Activated naive CD4-positive, alpha-beta T cell treated with anti-CD3 and anti-CD28 coated beads for 36 hours (primary cell): ENCODE results near the gene GNPNAT1. TPM values are rescaled to one million over a fixed set of nuclear protein-coding genes. Genes with fewer than 3 reads are reported as not detected.
"Not testable (repeated sequence)": the region's sequence is repeated elsewhere in the genome, so short reads cannot be mapped to it uniquely, and the experiment has no call there.

Experiments used
- CTCF ChIA-PET: fragments of 350-600 bp; sonication (Branson Sonifier 250); formaldehyde crosslinking; loops from one replicate; lab custom pipeline; 2021; ENCODE audit warnings: antibody characterized with exemption; lab: Charles Lee
- DNase-seq: peaks from one replicate; pipeline ENCODE4 v3.0.0-alpha.2; 2020
- H3K27ac Mint-ChIP-seq: one replicate; pipeline ENCODE4 v1.8.0; 2021; ENCODE audit warnings: mild to moderate bottlenecking, mixed read lengths
- H3K27me3 Mint-ChIP-seq: one replicate; pipeline ENCODE4 v1.8.0; 2021; ENCODE audit warnings: low read depth, mixed read lengths
- H3K36me3 Mint-ChIP-seq: one replicate; pipeline ENCODE4 v1.8.0; 2021; ENCODE audit warnings: low read depth, mixed read lengths
- H3K4me1 Mint-ChIP-seq: one replicate; pipeline ENCODE4 v1.8.0; 2021; ENCODE audit warnings: low read depth, mixed read lengths
- H3K4me3 Mint-ChIP-seq: one replicate; pipeline ENCODE4 v1.8.0; 2021; ENCODE audit warnings: mild to moderate bottlenecking, moderate library complexity, mixed read lengths
- H3K9me3 Mint-ChIP-seq: one replicate; pipeline ENCODE4 v1.8.0; 2021; ENCODE audit warnings: mixed read lengths
- intact Hi-C: fragments of 100-400 bp; cut with micrococcal nuclease; formaldehyde crosslinking; loops from one replicate; pipeline ENCODE4 v1.15.1; 2023
- total RNA-seq, 2 experiments: library from RNA; stranded (reverse); gene quantifications; one replicate each; pipeline ENCODE4 v1.2.3, GENCODE V29; 2021

Gene GNPNAT1
- total RNA-seq, 2 experiments from 2014 or later = 26.1 to 26.9 TPM

DNA sequence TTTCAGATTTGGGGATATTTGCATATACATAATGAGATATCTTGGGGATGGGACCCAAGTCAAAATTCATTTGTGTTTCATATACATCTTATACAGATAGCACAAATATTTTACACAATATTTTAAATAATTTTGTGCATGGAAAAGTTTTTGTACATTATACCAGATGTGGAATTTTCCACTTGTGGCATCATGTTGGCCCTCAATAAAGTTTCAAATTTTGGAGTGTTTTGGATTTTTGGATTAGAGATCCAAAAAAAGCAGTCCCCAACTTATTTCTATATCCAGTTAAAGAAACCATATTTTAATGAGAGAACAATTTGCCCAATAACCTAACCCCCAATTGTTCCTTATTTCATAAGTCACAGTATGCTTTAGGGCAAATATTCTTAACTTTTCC is 4.5 kb downstream of the GNPNAT1 start:
- Mint-ChIP-seq H3K27ac (no peak overlapping the region), H3K9me3 (no peaks in the 10 kb centered on the region), H3K36me3 (peaks cover 3% of the 10 kb centered on the region), H3K4me1 (peaks cover 27% of the 10 kb centered on the region), H3K27me3 (no peaks in the 10 kb centered on the region), H3K4me3 (no peak overlapping the region)
- intact Hi-C loops = no loop called here
- no peak for DNase-seq
- CTCF ChIA-PET = interaction anchor here (1.1 kb wide), 1 partner anchor 174 kb away, joined by 3 read pairs; no protein-coding TSS in a partner anchor

- intact Hi-C loops = no loop called here
- Mint-ChIP-seq H3K9me3 (no peaks in the 10 kb centered on the region), H3K4me3 (no peak overlapping the region), H3K4me1 (peaks cover 5% of the 10 kb centered on the region), H3K36me3 (peaks cover 4% of the 10 kb centered on the region), H3K27ac (no peak overlapping the region), H3K27me3 (no peaks in the 10 kb centered on the region)
- DNase-seq = no peak
- CTCF ChIA-PET = no interaction called here
These were observed 8.2 kb downstream of the GNPNAT1 start for GRCh38 chr14:52783206-52783605.

DNA sequence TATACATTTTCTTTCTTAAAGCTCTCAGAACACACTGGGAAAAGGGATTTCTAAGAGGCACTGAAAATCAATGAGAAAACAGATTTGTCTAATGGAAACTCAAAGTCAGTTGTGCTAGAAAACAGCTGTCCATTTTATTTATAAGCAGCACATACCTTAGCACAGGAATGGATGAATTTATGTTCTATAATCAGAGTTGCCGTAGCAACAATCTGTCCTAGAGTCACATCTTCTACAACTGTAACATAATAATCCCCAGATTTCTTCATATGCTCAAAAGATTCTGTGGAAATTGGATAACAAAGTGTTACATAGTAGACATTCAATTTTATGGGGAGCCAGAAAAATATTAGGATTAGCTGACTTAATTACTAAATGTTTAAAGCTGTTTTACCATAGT is 9.8 kb downstream of the GNPNAT1 start:
- Mint-ChIP-seq H3K9me3 (no peaks in the 10 kb centered on the region), H3K27me3 (no peaks in the 10 kb centered on the region), H3K4me1 (no peaks in the 10 kb centered on the region), H3K36me3 (peaks cover 6% of the 10 kb centered on the region), H3K4me3 (no peak overlapping the region), H3K27ac (no peak overlapping the region)
- CTCF ChIA-PET = no interaction called here
- no peak for DNase-seq
- intact Hi-C loops = no loop called here

DNA sequence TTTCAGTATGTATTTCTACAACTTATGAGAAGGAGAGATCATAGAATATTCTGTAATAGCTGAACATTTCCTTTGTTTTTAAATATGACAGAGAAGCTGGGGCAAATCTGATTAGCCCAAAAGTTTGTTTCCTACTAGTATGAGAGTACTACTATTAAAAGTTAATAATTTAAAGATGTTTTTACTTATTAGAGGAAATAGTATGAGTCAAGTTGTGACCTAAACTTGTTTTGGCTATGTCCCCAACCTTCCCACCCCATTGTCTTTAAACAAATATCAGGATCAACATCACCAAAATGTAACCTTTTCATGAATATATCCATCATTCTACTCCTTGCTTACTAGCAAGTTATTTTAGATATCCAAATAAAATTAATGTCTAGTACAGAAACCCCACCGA is 10.5 kb downstream of the GNPNAT1 start:
- CTCF ChIA-PET = interaction anchor here (0.7 kb wide), 1 partner anchor 61 kb away, joined by 3 read pairs; no protein-coding TSS in a partner anchor
- H3K36me3 Mint-ChIP-seq = peaks cover 6% of the 10 kb centered on the region
- H3K27me3 Mint-ChIP-seq = no peaks in the 10 kb centered on the region
- DNase-seq = no peak
- intact Hi-C loops = no loop called here
- no peak overlapping the region for H3K4me3 Mint-ChIP-seq
- no peak overlapping the region for H3K27ac Mint-ChIP-seq
- no peaks in the 10 kb centered on the region for H3K4me1 Mint-ChIP-seq
- H3K9me3 Mint-ChIP-seq = no peaks in the 10 kb centered on the region

DNA sequence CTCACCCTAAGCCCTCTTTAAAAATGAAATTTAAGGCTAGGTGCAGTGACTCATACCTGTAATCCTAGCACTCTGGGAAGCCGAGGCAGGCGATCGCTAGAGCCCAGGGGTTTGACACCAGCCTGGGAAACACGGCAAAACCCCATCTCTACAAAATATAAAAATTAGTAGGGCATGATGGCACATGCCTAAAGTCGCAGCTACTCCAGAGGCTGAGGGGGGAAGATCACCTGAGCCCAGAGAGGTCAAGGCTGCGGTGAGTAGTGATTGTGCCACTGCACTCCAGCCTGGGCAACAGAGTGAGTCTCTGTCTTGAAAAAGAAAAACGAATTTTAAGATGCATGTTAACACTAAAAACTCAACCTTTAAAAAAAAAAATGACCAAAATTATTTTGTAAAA is 12.7 kb downstream of the GNPNAT1 start:
- no peak for DNase-seq
- H3K4me1 Mint-ChIP-seq = no peaks in the 10 kb centered on the region
- no peak overlapping the region for H3K27ac Mint-ChIP-seq
- H3K4me3 Mint-ChIP-seq = no peak overlapping the region
- intact Hi-C loops = no loop called here
- no peaks in the 10 kb centered on the region for H3K27me3 Mint-ChIP-seq
- no peaks in the 10 kb centered on the region for H3K9me3 Mint-ChIP-seq
- H3K36me3 Mint-ChIP-seq = peaks cover 10% of the 10 kb centered on the region
- CTCF ChIA-PET = interaction anchor here (0.6 to 0.7 kb wide), 2 partner anchors 35 to 316 kb away, joined by 3 to 4 read pairs; no protein-coding TSS in a partner anchor

GRCh38 chr14:52776816-52777215 is 14.6 kb downstream of the GNPNAT1 start:
- CTCF ChIA-PET = no interaction called here
- no peaks in the 10 kb centered on the region for H3K4me1 Mint-ChIP-seq
- intact Hi-C loops = no loop called here
- no peak overlapping the region for H3K27ac Mint-ChIP-seq
- H3K36me3 Mint-ChIP-seq = peaks cover 17% of the 10 kb centered on the region
- H3K9me3 Mint-ChIP-seq = no peaks in the 10 kb centered on the region
- no peaks in the 10 kb centered on the region for H3K27me3 Mint-ChIP-seq
- DNase-seq = no peak
- H3K4me3 Mint-ChIP-seq = no peak overlapping the region

DNA sequence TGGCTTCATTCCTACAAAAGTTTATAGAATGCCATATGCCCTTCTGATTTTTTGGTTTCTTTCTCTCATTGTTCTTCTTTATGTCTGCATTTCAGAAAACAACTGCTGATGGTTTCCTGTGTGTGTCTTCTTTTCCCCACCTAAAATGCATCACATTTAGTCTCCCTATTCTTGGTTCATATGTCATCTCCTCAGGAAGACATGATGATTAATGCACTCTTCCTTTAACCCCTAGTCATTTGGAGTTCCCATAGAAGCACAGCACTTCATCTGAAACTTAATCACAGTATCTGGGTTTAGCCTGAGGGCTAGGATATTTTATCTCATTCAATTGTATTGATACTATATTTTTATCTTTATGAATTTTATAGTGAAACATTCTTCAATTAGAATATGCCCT is 21.5 kb downstream of the GNPNAT1 start:
- no peak for DNase-seq
- H3K27ac Mint-ChIP-seq = peak overlapping the region; percentile 59
- no peaks in the 10 kb centered on the region for H3K27me3 Mint-ChIP-seq
- H3K4me1 Mint-ChIP-seq = peaks cover 11% of the 10 kb centered on the region
- no peak overlapping the region for H3K4me3 Mint-ChIP-seq
- H3K36me3 Mint-ChIP-seq = peaks cover 20% of the 10 kb centered on the region
- H3K9me3 Mint-ChIP-seq = no peaks in the 10 kb centered on the region
- intact Hi-C loops = no loop called here
- CTCF ChIA-PET = interaction anchor here (0.6 kb wide), 1 partner anchor 556 kb away, joined by 3 read pairs; no protein-coding TSS in a partner anchor

DNA sequence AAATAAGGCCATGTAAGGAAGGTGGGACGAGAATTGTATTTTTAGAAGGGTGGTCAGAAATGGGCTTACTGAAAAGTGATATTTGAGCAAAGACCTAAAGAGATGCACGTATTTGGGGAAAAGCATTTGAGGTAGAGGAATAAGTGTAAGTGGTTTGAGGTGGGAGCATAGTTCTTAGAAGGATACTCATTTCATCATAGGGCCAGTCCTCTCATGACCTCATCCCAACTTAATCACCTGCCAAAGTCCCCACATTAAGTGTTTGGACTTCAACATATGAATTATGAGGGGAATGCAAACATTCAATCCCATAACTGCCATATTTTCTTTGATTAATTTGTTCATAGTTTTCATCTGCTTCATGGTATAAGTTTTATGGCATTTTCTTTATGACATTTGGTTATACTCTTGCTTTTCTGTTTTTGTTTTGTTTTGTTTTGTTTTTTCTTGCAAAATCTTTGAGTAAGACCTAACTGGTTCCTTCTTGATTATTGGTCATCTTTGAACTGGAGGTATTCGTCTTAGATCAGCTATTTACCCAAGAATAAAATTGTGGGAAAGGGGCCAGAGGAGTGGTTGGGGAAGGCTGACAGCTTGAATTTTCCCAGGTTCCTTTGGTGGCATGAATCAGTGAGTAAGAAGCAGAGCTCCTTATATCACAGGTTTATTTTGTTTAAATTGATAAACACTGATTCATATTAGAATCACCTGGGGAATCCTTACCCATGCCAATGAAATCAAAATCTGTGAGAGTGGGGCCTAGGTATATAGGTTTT is 24.2 kb downstream of the GNPNAT1 start:
- H3K27me3 Mint-ChIP-seq = no peaks in the 10 kb centered on the region
- no peaks in the 10 kb centered on the region for H3K9me3 Mint-ChIP-seq
- intact Hi-C loops = no loop called here
- no peak for DNase-seq
- peaks cover 18% of the 10 kb centered on the region for H3K36me3 Mint-ChIP-seq
- CTCF ChIA-PET = interaction anchor here (0.6 to 0.7 kb wide), 2 partner anchors 241 to 312 kb away, joined by 3 read pairs; no protein-coding TSS in a partner anchor
- H3K27ac Mint-ChIP-seq = no peak overlapping the region
- peaks cover 25% of the 10 kb centered on the region for H3K4me1 Mint-ChIP-seq
- no peak overlapping the region for H3K4me3 Mint-ChIP-seq

DNA sequence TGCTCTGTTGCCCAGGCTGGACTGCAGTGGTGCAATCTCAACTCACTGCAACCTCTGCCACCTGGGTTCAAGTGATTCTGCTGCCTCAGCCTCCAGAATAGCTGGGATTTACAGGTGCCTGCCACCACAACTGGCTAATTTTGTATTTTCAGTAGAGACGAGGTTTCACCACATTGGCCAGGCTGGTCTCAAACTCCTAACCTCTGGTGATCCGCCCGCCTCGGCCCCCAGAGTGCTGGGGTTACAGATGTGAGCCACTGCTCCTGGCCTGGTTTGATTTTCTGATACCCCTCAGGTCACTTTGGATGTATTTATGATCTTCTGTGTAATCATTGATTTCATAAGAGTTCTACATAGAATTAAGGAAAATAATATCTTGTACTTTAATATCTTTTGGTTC is 28.5 kb downstream of the GNPNAT1 start:
- H3K4me3 Mint-ChIP-seq, DNase-seq, CTCF ChIA-PET, intact Hi-C loops, H3K27me3 Mint-ChIP-seq, H3K9me3 Mint-ChIP-seq, H3K27ac Mint-ChIP-seq: not testable (repeated sequence)
- Mint-ChIP-seq H3K36me3 (peaks cover 12% of the 10 kb centered on the region), H3K4me1 (peaks cover 16% of the 10 kb centered on the region)

- H3K27ac Mint-ChIP-seq = no peak overlapping the region
- CTCF ChIA-PET = interaction anchor here (0.8 kb wide), 1 partner anchor 13 kb away, joined by 3 read pairs; no protein-coding TSS in a partner anchor
- no peaks in the 10 kb centered on the region for H3K9me3 Mint-ChIP-seq
- H3K4me3 Mint-ChIP-seq = no peak overlapping the region
- no peak for DNase-seq
- peaks cover 12% of the 10 kb centered on the region for H3K4me1 Mint-ChIP-seq
- intact Hi-C loops = no loop called here
- no peaks in the 10 kb centered on the region for H3K27me3 Mint-ChIP-seq
- H3K36me3 Mint-ChIP-seq = peaks cover 10% of the 10 kb centered on the region
These were observed 32.3 kb downstream of the GNPNAT1 start for GRCh38 chr14:52759145-52759544.

GRCh38 chr14:52755607-52756316 is 35.6 kb downstream of the GNPNAT1 start:
- H3K9me3 Mint-ChIP-seq = no peaks in the 10 kb centered on the region
- no peak overlapping the region for H3K27ac Mint-ChIP-seq
- H3K4me3 Mint-ChIP-seq = no peak overlapping the region
- intact Hi-C loops = no loop called here
- DNase-seq = no peak
- CTCF ChIA-PET = no interaction called here
- H3K36me3 Mint-ChIP-seq = peaks cover 6% of the 10 kb centered on the region
- no peaks in the 10 kb centered on the region for H3K27me3 Mint-ChIP-seq
- no peaks in the 10 kb centered on the region for H3K4me1 Mint-ChIP-seq

DNA sequence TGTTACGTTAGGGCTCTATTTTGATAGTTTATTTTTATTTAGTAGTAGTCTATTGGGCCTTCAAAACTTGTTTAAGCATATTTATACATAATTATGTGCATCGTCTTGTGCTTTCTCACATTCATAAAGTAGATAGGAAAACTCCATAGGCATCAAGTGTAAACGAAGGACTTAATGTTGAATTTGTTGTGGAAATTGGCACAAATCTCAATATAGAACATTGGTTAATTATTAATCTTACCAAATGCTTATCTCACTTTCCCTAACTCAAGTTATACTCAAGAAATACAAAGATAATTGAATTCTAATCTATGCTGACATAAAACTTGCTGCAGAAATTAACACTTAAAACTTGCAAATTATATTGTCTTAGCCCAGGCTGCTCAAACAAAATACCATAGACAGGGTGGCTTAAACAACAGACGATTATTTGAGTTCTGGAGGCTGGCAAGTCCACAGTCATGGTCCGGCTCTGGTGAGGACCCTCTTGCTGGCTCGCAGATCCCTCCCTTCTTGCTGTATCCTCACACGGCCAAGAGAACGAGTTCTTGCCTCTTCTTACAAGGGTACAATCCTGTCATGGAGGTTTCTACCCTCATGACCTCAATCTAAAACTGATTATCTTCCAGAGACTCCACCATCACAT is 42.6 kb downstream of the GNPNAT1 start:
- Mint-ChIP-seq H3K27ac (no peak overlapping the region), H3K27me3 (no peaks in the 10 kb centered on the region), H3K4me1 (peaks cover 18% of the 10 kb centered on the region), H3K9me3 (no peaks in the 10 kb centered on the region), H3K4me3 (no peak overlapping the region), H3K36me3 (peaks cover 26% of the 10 kb centered on the region)
- DNase-seq = no peak
- CTCF ChIA-PET = no interaction called here
- intact Hi-C loops = no loop called here
